SK-N-SH treated with all-trans-retinoic acid at 6 μM for 48 hours (cell line): Measurements from ENCODE around the gene CA11.

ENCODE experiments used
- OSR1 ChIP-seq: fragments of 250-450 bp; sonication (Bioruptor Pico); IDR thresholded peaks from 2 replicates; pipeline ENCODE4 v1.8.0; 2022; ENCODE audit warnings: moderate library complexity, mild to moderate bottlenecking, inconsistent platforms
- TCF4 ChIP-seq: fragments of 250-450 bp; sonication (Bioruptor Pico); IDR thresholded peaks from 2 replicates; pipeline ENCODE4 v1.8.0; 2021; ENCODE audit warnings: mild to moderate bottlenecking, moderate library complexity, borderline replicate concordance
- ZC3H10 ChIP-seq: fragments of 250-450 bp; sonication (Bioruptor Pico); IDR thresholded peaks from 2 replicates; pipeline ENCODE4 v1.5.1; 2021; ENCODE audit warnings: mild to moderate bottlenecking, moderate library complexity

DNA sequence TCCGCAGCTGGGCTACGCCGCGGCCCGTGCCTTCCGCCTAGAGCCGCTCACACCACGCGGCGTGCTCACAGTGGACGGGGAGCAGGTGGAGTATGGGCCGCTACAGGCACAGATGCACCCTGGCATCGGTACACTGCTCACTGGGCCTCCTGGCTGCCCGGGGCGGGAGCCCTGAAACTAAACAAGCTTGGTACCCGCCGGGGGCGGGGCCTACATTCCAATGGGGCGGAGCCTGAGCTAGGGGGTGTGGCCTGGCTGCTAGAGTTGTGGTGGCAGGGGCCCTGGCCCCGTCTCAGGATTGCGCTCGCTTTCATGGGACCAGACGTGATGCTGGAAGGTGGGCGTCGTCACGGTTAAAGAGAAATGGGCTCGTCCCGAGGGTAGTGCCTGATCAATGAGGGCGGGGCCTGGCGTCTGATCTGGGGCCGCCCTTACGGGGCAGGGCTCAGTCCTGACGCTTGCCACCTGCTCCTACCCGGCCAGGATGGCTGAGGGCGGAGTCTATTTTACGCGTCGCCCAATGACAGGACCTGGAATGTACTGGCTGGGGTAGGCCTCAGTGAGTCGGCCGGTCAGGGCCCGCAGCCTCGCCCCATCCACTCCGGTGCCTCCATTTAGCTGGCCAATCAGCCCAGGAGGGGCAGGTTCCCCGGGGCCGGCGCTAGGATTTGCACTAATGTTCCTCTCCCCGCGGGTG is 16.2 kb downstream of the CA11 start:
- TF ChIP-seq TCF4 (CRISPR knock-in tag), result no peak
- no peak for TF ChIP-seq ZC3H10 (CRISPR knock-in tag)
- no peak for TF ChIP-seq OSR1 (CRISPR knock-in tag)
